Measurements from ENCODE around the gene LRRC23.

The LRRC23 gene

GRCh38 chr12:6957741-6958608 is 53.4 kb downstream of the LRRC23 start:
- DNase-seq, result no peak

GRCh38 chr12:6958609-6959057 is 54.0 kb downstream of the LRRC23 start:
- DNase-seq, result no peak

GRCh38 chr12:6959058-6959804 is 54.6 kb downstream of the LRRC23 start:
- DNase-seq, result no peak

- no peak for DNase-seq
These were observed 55.4 kb downstream of the LRRC23 start for GRCh38 chr12:6959805-6960592.

- peak; percentile 40 for DNase-seq
These were observed 56.1 kb downstream of the LRRC23 start for GRCh38 chr12:6960593-6961277.

- DNase-seq, result peak; percentile 55
These were observed 56.7 kb downstream of the LRRC23 start for GRCh38 chr12:6961278-6961694.

DNA sequence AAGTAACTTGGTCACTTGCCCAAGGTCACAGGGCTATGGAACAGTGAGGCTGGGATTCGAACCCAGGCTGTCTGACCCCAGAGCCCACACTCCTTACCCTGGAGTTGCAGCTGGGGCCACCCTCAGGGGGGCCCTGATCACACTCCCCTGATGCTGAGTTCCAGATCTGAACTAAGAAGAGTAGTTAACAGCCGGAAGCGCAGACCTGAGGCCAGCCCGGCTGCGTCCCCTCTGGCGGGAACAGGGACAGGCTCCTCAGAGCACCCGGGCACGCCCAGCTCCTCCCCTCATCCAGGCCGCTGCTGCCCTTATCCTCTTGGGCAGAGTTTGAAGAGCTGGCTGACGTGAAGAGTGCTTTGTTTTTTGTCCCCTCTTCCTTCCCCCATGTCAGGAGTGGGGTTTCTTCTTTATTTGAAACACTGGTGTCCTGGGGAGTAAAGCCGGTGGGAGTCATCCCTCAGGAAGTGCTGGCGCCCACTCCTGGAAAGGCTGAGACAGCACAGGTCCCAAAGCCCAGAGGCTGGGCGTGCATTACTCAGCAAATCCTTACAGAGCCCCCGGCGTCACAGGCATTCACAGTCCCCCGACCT is 57.2 kb downstream of the LRRC23 start:
- peak; percentile 76 for DNase-seq

DNA sequence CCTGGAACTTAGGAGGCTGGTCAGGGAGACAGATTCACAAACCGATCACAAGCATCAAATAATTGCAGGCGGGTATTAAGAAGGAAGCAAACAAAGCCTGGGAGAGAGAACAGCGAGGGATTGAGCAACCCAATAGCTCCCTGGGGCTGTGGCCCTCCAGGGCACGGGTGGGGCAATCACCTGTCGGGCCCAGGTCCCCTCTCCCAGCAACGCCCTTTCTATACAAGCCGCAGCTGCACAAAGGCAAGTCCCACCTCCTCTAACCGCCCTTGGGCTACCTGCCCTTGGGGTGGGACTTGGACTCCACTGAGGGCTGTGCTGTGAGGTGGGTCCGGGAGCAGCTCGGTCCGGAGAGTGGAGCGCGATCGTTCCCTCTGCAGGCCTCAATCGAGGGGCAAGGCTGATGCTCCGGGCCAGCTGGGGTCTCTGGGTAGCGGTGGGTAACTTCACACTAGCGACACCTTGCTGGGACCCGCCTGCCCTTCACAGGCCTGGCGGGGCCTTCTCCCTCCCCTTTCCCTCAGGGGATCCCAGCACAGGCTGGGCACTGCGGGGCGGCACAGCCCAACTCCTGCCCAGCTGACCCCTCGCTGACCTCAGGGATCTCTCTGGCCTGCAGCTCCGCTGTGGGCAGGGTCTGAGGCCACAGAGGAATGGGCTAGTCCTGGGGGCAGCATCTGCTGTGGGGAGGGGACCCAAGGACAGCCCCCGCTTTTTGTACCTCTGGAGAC is 57.8 kb downstream of the LRRC23 start:
- DNase-seq, result no peak

DNA sequence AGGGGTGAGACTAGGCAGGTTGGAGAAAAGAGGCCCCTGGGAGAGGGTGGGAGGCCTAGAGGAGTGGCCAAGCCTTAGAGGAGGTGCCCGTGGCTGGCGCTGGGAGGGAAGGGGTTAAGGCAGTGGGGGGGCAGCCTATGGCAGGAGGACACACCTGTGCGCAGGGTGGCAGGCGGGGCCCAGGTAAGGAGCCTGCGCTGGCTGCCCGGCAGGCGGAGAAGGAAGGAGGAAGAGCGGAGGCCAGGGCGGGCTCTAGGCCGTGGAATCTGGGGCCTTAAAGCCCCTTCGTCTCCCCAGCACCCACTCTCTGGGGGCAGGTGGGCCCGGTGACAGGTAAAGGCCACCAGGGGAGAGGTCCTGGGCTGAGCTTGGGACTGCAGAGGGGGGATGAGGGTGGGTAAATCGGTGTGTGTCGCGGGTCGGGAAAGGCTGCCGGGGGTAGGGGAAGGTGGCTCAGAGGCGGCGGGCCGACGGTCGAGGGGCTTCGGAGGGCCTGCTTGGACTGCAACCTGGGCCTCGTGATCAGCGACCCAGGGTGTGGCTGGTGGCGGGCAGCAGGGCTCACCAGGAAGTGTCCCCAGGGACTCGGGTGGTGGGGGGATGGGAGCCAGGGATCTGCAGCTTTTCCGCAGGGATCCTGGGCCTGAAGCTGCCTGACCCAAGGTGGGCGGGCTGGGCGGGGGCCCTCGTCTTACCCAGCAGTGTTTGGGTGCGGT is 58.6 kb downstream of the LRRC23 start:
- no peak for DNase-seq

Measured in EL (cell line).